Keratinocyte (primary cell): ENCODE measurements around the gene RGS3. TPM values are rescaled to one million over a fixed set of nuclear protein-coding genes. Genes with fewer than 3 reads are reported as not detected.

ENCODE experiments used
- DNase-seq: peaks from one replicate; pipeline ENCODE4 v3.0.0-alpha.2; 2011; ENCODE audit warnings: low read depth, missing footprints, low spot score
- FAIRE-seq: peaks from 2 replicates; lab custom pipeline; 2011; peaks lifted over from hg19 to GRCh38; lab: Jason Lieb, UNC
- H2AFZ ChIP-seq: 2 replicates; pipeline ENCODE4 v1.6.0; 2012; ENCODE audit warnings: low read length, control low read depth, inconsistent platforms; ENCODE audit not compliant: control insufficient read depth
- H3K27ac ChIP-seq: 2 replicates; pipeline ENCODE4 v1.5.1; 2011; ENCODE audit warnings: low read length; ENCODE audit not compliant: control insufficient read depth, insufficient read depth
- H3K27me3 ChIP-seq: 3 replicates; pipeline ENCODE4 v1.6.0; 2011; ENCODE audit warnings: low read length; ENCODE audit not compliant: control insufficient read depth, insufficient read depth; ENCODE audit errors: extremely low read depth
- H3K36me3 ChIP-seq, 2 experiments: 2 replicates in 1 of 2; 3 replicates in 1 of 2; pipeline ENCODE4 v1.5.1; 2011; ENCODE audit warnings: low read length in 2 of 2, mild to moderate bottlenecking in 1 of 2; ENCODE audit not compliant: control insufficient read depth in 2 of 2, insufficient read depth in 2 of 2; ENCODE audit errors: extremely low read depth in 1 of 2
- H3K4me1 ChIP-seq: 3 replicates; pipeline ENCODE4 v1.5.1; 2011; ENCODE audit warnings: low read length; ENCODE audit not compliant: control insufficient read depth, insufficient read depth; ENCODE audit errors: extremely low read depth
- H3K4me2 ChIP-seq: 3 replicates; pipeline ENCODE4 v1.6.0; 2011; ENCODE audit warnings: low read depth, low read length; ENCODE audit not compliant: control insufficient read depth, insufficient read depth; ENCODE audit errors: extremely low read depth
- H3K4me3 ChIP-seq, 3 experiments: fragments of 200-600 bp in 1 of 3; sonication (generic) in 1 of 3; 2 replicates in 2 of 3; 3 replicates in 1 of 3; pipeline ENCODE4 v1.5.1; 2011 to 2016; ENCODE audit warnings: low read length in 3 of 3, mild to moderate bottlenecking in 3 of 3, control low read depth in 2 of 3, inconsistent platforms in 1 of 3, low read depth in 1 of 3, mixed read lengths in 1 of 3, mixed run types in 1 of 3, moderate library complexity in 1 of 3; ENCODE audit not compliant: control insufficient read depth in 2 of 3, insufficient read depth in 2 of 3; ENCODE audit errors: extremely low read depth in 1 of 3
- H3K79me2 ChIP-seq: 2 replicates; pipeline ENCODE4 v1.6.0; 2012; ENCODE audit warnings: low read length; ENCODE audit not compliant: control insufficient read depth, insufficient read depth
- H3K9ac ChIP-seq: 3 replicates; pipeline ENCODE4 v1.6.0; 2011; ENCODE audit warnings: low read length; ENCODE audit not compliant: control insufficient read depth, insufficient read depth; ENCODE audit errors: extremely low read depth
- H3K9me1 ChIP-seq: 3 replicates; pipeline ENCODE4 v1.6.0; 2011; ENCODE audit warnings: low read length; ENCODE audit not compliant: control insufficient read depth, insufficient read depth; ENCODE audit errors: extremely low read depth
- H3K9me3 ChIP-seq: 2 replicates; pipeline ENCODE4 v1.5.1; 2012; ENCODE audit warnings: low read depth, low read length; ENCODE audit not compliant: control insufficient read depth
- H4K20me1 ChIP-seq: 3 replicates; pipeline ENCODE4 v1.6.0; 2011; ENCODE audit warnings: low read length; ENCODE audit not compliant: control insufficient read depth, insufficient read depth; ENCODE audit errors: extremely low read depth
- CTCF ChIP-seq, 3 experiments: IDR thresholded peaks in 1 of 3; conservative IDR thresholded peaks in 1 of 3; optimal IDR thresholded peaks in 1 of 3; 2 replicates in 2 of 3; 3 replicates in 1 of 3; pipeline versions ENCODE3 to v1.5.1; 2011; ENCODE audit warnings: low read length in 3 of 3, mild to moderate bottlenecking in 3 of 3, moderate library complexity in 2 of 3, control low read depth in 1 of 3, inconsistent platforms in 1 of 3; ENCODE audit not compliant: insufficient read depth in 2 of 3; ENCODE audit errors: extremely low read depth in 1 of 3
- EZH2 ChIP-seq: IDR thresholded peaks from one replicate; pipeline ENCODE4 v1.6.1; 2012; ENCODE audit warnings: inconsistent platforms, mild to moderate bottlenecking, low read length, moderate library complexity
- dilution Hi-C: fragments of 300-500 bp; cut with MboI; formaldehyde crosslinking; loops from one replicate; pipeline ENCODE4 v1.7.0; 2020; ENCODE audit warnings: low sequenced_read_pairs; ENCODE audit not compliant: extremely low pct_ligation_motif_present
- polyA plus RNA-seq, 5 experiments: library from polyadenylated mRNA; depleted of rRNA in 3 of 5; stranded (reverse) in 3 of 5; stranded (forward) in 1 of 5; unstranded in 1 of 5; fragments of >200 nt; gene quantifications; 1 replicate in 1 of 5; 2 replicates in 3 of 5; 3 replicates in 1 of 5; pipeline versions ENCODE4 v1.2.1 to v1.2.3, GENCODE V29; 2011 to 2012; ENCODE audit warnings: missing spikeins in 2 of 5, low read depth in 1 of 5, low replicate concordance in 1 of 5

RGS3 gene
- polyA plus RNA-seq, 1 donor (not counting 4 experiments of a cell fraction or from before 2014, with no cell fraction given), result 19.6 TPM

GRCh38 chr9:113499876-113500497, 36.5 kb downstream of the RGS3 start:
- Histone ChIP-seq H3K4me3 (no peak overlapping the region), H3K9me1 (no peaks in the 10 kb centered on the region), H3K79me2 (no peaks in the 10 kb centered on the region), H3K4me1 (no peaks in the 10 kb centered on the region), H3K27ac (no peak overlapping the region), H3K9ac (no peak overlapping the region), H3K36me3 (no peaks in the 10 kb centered on the region), H2AFZ (no peak overlapping the region), H3K4me2 (no peak overlapping the region), H4K20me1 (no peaks in the 10 kb centered on the region), H3K27me3 (no peaks in the 10 kb centered on the region), H3K9me3 (no peaks in the 10 kb centered on the region)
- FAIRE-seq (no peak), DNase-seq (no peak)
- dilution Hi-C loops, result no loop called here
- no peak for TF ChIP-seq CTCF (optimal IDR thresholded peaks at IDR 0.05 in 1 of 3, IDR thresholded peaks at IDR 0.05 in 1 of 3, conservative IDR thresholded peaks at IDR 0.05 in 1 of 3; ENCODE audit: extremely low read depth in 1 of 3, insufficient read depth in 2 of 3, low read length in 3 of 3)
- TF ChIP-seq EZH2, result no peak

- Histone ChIP-seq H2AFZ (no peak overlapping the region), H3K9me3 (no peaks in the 10 kb centered on the region), H3K9ac (no peak overlapping the region), H3K27ac (no peak overlapping the region), H3K9me1 (no peaks in the 10 kb centered on the region), H3K27me3 (no peaks in the 10 kb centered on the region), H3K36me3 (no peaks in the 10 kb centered on the region), H3K4me2 (no peak overlapping the region), H3K79me2 (no peaks in the 10 kb centered on the region), H3K4me1 (no peaks in the 10 kb centered on the region), H3K4me3 (no peak overlapping the region), H4K20me1 (no peaks in the 10 kb centered on the region)
- no peak for FAIRE-seq
- DNase-seq, result no peak
- TF ChIP-seq CTCF (optimal IDR thresholded peaks at IDR 0.05 in 1 of 3, IDR thresholded peaks at IDR 0.05 in 1 of 3, conservative IDR thresholded peaks at IDR 0.05 in 1 of 3; ENCODE audit: extremely low read depth in 1 of 3, insufficient read depth in 2 of 3, low read length in 3 of 3), result no peak
- TF ChIP-seq EZH2, result no peak
- dilution Hi-C loops, result no loop called here
These were observed 37.7 kb downstream of the RGS3 start for GRCh38 chr9:113501129-113501686.
